DOHH2 (cell line): ENCODE data around the gene LSAMP.

Source experiments
- H3F3A ChIP-seq: fragments of 200-600 bp; sonication (generic), shearing (Covaris generic); 2 replicates; pipeline ENCODE4 v1.6.0; 2016; ENCODE audit warnings: antibody characterized with exemption, mild to moderate bottlenecking; ENCODE audit not compliant: control insufficient read depth, insufficient read depth
- H3K27ac ChIP-seq: fragments of 200-600 bp; sonication (generic); 2 replicates; pipeline ENCODE4 v1.5.1; 2014; ENCODE audit warnings: low read depth, mild to moderate bottlenecking, low read length, moderate library complexity
- H3K27me3 ChIP-seq: fragments of 200-600 bp; sonication (generic); 2 replicates; pipeline ENCODE4 v1.6.1; 2014; ENCODE audit warnings: mild to moderate bottlenecking, low read length, mixed read lengths; ENCODE audit not compliant: control insufficient read depth
- H3K36me3 ChIP-seq: fragments of 200-600 bp; sonication (generic); 2 replicates; pipeline ENCODE4 v1.6.1; 2014; ENCODE audit warnings: mild to moderate bottlenecking, low read length, moderate library complexity, mixed read lengths; ENCODE audit not compliant: control insufficient read depth
- H3K4me1 ChIP-seq: fragments of 200-600 bp; sonication (generic); 2 replicates; pipeline ENCODE4 v1.6.1; 2014; ENCODE audit warnings: mild to moderate bottlenecking, low read length, mixed read lengths; ENCODE audit not compliant: control insufficient read depth
- H3K4me2 ChIP-seq: fragments of 200-600 bp; sonication (generic); 2 replicates; pipeline ENCODE4 v1.6.0; 2014; ENCODE audit warnings: mild to moderate bottlenecking, low read length, moderate library complexity
- H3K4me3 ChIP-seq: fragments of 200-600 bp; sonication (generic); 2 replicates; pipeline ENCODE4 v1.5.1; 2014; ENCODE audit warnings: mild to moderate bottlenecking, low read length, mixed read lengths
- H3K79me2 ChIP-seq: fragments of 200-600 bp; sonication (generic); 2 replicates; pipeline ENCODE4 v1.6.1; 2014; ENCODE audit warnings: mild to moderate bottlenecking, low read length, mixed read lengths; ENCODE audit not compliant: control insufficient read depth
- H3K9me2 ChIP-seq: fragments of 200-600 bp; sonication (generic); replicated peaks from 2 replicates; pipeline ENCODE4 v1.6.1; 2014; ENCODE audit warnings: mild to moderate bottlenecking, low read length, mixed read lengths; ENCODE audit not compliant: control insufficient read depth
- H3K9me3 ChIP-seq: fragments of 200-600 bp; sonication (generic); 2 replicates; pipeline ENCODE4 v1.6.1; 2014; ENCODE audit warnings: antibody characterized with exemption, low read length, mixed read lengths; ENCODE audit not compliant: control insufficient read depth, insufficient read depth
- H4K20me1 ChIP-seq: fragments of 200-600 bp; sonication (generic); 2 replicates; pipeline ENCODE4 v1.6.0; 2014; ENCODE audit warnings: low read depth, mild to moderate bottlenecking, antibody characterized with exemption, low read length, moderate library complexity; ENCODE audit not compliant: control insufficient read depth, insufficient read depth
- CTCF ChIP-seq: fragments of 200-600 bp; sonication (generic); IDR thresholded peaks from one replicate; pipeline ENCODE4 v1.5.1; 2014; ENCODE audit warnings: antibody characterized with exemption, mild to moderate bottlenecking, low read depth, low read length; ENCODE audit not compliant: poor library complexity, severe bottlenecking
- EZH2phosphoT487 ChIP-seq: fragments of 200-600 bp; sonication (generic); IDR thresholded peaks from 2 replicates; pipeline ENCODE4 v1.6.1; 2017; ENCODE audit warnings: borderline replicate concordance, mild to moderate bottlenecking, antibody characterized with exemption, low read length, moderate library complexity, mixed read lengths

The LSAMP gene

GRCh38 chr3:115960799-115961198 is 484.5 kb downstream of the LSAMP start:
- TF ChIP-seq EZH2phosphoT487 (no peak), CTCF (no peak)
- Histone ChIP-seq H3K36me3 (no peaks in the 10 kb centered on the region), H3K9me2 (no peaks in the 10 kb centered on the region), H3K27ac (no peak overlapping the region), H3K4me2 (no peak overlapping the region), H3K4me1 (no peaks in the 10 kb centered on the region), H3F3A (no peaks in the 10 kb centered on the region), H3K27me3 (no peaks in the 10 kb centered on the region), H4K20me1 (no peaks in the 10 kb centered on the region), H3K9me3 (no peaks in the 10 kb centered on the region), H3K4me3 (no peak overlapping the region), H3K79me2 (no peaks in the 10 kb centered on the region)

- Histone ChIP-seq H3K4me1 (no peaks in the 10 kb centered on the region), H3F3A (no peaks in the 10 kb centered on the region), H3K4me2 (no peak overlapping the region), H4K20me1 (no peaks in the 10 kb centered on the region), H3K9me3 (no peaks in the 10 kb centered on the region), H3K27me3 (no peaks in the 10 kb centered on the region), H3K9me2 (no peaks in the 10 kb centered on the region), H3K4me3 (no peak overlapping the region), H3K27ac (no peak overlapping the region), H3K79me2 (no peaks in the 10 kb centered on the region), H3K36me3 (no peaks in the 10 kb centered on the region)
- TF ChIP-seq EZH2phosphoT487 (no peak), CTCF (no peak)
These were observed 486.8 kb downstream of the LSAMP start for GRCh38 chr3:115958526-115958925.

GRCh38 chr3:115947325-115947724 is 498.0 kb downstream of the LSAMP start:
- H3K27me3 ChIP-seq: no peaks in the 10 kb centered on the region
- H3K36me3 ChIP-seq: no peaks in the 10 kb centered on the region
- H3K4me2 ChIP-seq: no peak overlapping the region
- H3K27ac ChIP-seq: no peak overlapping the region
- TF ChIP-seq CTCF (no peak), EZH2phosphoT487 (no peak)
- H3K79me2 ChIP-seq: no peaks in the 10 kb centered on the region
- H3K9me2 ChIP-seq: no peaks in the 10 kb centered on the region
- no peak overlapping the region for H3K4me3 ChIP-seq
- no peaks in the 10 kb centered on the region for H3K4me1 ChIP-seq
- H3K9me3 ChIP-seq: no peaks in the 10 kb centered on the region
- no peaks in the 10 kb centered on the region for H4K20me1 ChIP-seq
- H3F3A ChIP-seq: no peaks in the 10 kb centered on the region

- Histone ChIP-seq H3K27me3 (no peaks in the 10 kb centered on the region), H3K36me3 (no peaks in the 10 kb centered on the region), H3K4me1 (no peaks in the 10 kb centered on the region), H3K4me2 (no peak overlapping the region), H3K79me2 (no peaks in the 10 kb centered on the region), H3K4me3 (no peak overlapping the region), H3K9me2 (no peaks in the 10 kb centered on the region), H3K27ac (no peak overlapping the region), H4K20me1 (no peaks in the 10 kb centered on the region), H3K9me3 (no peaks in the 10 kb centered on the region), H3F3A (no peaks in the 10 kb centered on the region)
- TF ChIP-seq EZH2phosphoT487: no peak
- TF ChIP-seq CTCF: no peak
These were observed 501.7 kb downstream of the LSAMP start for GRCh38 chr3:115943579-115943978.
